HG03439 (cell line): ENCODE measurements around the gene CCR5.
"Not testable (repeated sequence)": the region's sequence is repeated elsewhere in the genome, so short reads cannot be mapped to it uniquely, and the experiment has no call there.

Experiments
- ATAC-seq: cut with Tn5 transposase; IDR thresholded peaks from one replicate; pipeline ENCODE4 v1.9.1; 2021; ENCODE audit warnings: mild to moderate bottlenecking, moderate library complexity; ENCODE audit not compliant: unreplicated experiment

CCR5 gene

DNA sequence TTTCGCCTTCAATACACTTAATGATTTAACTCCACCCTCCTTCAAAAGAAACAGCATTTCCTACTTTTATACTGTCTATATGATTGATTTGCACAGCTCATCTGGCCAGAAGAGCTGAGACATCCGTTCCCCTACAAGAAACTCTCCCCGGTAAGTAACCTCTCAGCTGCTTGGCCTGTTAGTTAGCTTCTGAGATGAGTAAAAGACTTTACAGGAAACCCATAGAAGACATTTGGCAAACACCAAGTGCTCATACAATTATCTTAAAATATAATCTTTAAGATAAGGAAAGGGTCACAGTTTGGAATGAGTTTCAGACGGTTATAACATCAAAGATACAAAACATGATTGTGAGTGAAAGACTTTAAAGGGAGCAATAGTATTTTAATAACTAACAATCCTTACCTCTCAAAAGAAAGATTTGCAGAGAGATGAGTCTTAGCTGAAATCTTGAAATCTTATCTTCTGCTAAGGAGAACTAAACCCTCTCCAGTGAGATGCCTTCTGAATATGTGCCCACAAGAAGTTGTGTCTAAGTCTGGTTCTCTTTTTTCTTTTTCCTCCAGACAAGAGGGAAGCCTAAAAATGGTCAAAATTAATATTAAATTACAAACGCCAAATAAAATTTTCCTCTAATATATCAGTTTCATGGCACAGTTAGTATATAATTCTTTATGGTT is at the start of gene CCR5:
CCR5 (plus strand) TSS at position 108 of the 680 bp plus-strand sequence. CDS start 1,957 bp downstream, outside the sequence.
- no peak for ATAC-seq

DNA sequence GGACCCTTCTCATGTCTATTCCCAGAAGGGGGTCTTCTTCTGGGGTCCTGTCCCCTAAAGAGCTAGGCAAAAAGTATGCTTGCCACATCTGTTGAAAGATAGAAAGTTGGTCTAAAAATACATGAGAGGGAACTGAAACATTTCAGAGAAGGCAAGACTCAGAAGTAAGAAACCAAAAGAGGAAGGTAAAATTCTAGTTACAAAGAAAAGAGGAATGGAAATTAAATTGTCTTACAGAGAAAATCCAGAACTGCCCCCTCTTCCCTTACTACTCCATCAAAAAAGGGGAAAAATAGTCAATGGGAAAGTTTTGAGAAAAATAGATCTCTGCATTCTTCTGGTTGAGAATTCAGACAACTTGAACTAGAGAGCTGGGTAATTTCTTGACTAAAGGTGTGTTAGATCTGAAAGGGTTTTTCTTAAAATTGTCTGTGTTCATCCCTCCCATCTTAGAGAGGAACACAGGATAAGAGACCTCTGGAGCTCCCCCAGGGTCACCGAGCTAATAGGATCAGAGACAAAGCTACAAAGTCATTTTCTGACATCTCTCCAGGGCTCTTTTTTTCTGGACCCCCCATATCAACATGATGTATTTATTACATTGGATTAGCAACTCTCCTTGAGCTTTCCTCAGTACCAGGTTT is 49.2 kb upstream of the CCR5 start:
- ATAC-seq = no peak

DNA sequence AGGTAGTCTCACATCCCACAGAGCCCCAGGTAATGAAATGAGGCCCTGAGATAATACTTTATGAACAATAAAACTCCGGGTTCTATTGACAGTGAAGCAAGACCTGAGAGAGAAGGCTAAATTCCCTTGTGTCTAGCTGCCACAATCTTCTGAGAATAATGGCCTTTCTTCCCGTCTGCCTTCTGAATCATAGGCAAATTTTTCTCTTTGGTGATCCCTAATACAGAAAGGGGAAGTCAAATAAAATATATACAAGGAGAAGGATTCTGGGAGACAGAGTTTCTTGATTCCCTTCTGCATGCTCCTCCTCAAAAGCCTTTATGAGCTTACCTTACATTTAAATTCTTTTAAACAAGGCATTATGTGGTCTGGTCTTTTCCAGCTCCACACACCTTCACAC is 46.7 kb upstream of the CCR5 start:
- no peak for ATAC-seq

DNA sequence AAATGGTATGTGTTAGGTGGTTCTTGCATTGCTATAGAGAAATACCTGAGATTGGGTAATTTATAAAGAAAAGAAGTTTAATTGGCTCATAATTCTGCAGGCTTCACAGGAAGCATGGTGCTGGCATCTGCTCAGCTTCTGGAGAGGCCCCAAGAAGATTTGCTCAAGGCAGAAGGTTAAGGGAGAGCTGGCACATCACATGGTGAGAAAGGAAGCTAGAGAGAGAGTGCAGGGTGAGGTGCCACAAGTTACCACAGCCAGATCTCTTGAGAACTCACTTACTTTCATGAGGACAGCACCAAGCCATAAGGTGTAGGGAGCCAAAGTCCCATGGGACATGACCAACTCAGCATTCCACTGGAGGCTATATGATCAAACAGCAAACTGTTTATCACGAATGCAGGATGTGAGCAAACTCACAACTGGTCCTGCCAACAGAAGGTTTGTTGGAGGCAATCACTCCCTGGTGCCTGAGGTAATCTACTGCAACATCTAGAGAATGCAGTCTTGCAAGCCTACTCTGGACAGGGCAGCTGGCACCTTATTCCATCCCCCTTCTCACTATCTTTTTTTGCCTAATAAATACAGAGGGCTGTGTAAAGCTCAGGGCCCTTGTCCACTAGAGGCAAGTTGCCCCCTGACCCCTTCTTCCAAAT is 45.0 kb upstream of the CCR5 start:
- ATAC-seq = no peak

DNA sequence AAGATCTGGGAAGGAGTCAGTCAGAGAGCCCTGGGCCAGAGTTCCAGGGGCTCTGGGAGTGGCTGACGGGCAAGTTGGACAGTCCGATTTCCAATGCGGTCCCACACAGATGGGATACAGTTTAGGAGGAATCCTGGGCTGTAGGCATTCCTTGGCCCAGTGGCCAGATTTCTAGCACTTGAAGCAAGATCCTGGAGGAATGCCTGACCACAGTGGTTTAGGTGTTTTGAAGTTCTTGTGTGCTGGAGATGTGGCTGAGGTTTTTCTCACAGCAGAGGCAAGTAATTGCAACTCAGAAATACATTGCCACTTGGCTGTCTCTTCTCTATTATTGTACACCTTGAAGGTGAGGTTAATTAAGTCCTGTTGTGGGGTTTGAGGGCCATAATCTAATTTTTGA is 40.1 kb upstream of the CCR5 start:
- ATAC-seq = not testable (repeated sequence)

DNA sequence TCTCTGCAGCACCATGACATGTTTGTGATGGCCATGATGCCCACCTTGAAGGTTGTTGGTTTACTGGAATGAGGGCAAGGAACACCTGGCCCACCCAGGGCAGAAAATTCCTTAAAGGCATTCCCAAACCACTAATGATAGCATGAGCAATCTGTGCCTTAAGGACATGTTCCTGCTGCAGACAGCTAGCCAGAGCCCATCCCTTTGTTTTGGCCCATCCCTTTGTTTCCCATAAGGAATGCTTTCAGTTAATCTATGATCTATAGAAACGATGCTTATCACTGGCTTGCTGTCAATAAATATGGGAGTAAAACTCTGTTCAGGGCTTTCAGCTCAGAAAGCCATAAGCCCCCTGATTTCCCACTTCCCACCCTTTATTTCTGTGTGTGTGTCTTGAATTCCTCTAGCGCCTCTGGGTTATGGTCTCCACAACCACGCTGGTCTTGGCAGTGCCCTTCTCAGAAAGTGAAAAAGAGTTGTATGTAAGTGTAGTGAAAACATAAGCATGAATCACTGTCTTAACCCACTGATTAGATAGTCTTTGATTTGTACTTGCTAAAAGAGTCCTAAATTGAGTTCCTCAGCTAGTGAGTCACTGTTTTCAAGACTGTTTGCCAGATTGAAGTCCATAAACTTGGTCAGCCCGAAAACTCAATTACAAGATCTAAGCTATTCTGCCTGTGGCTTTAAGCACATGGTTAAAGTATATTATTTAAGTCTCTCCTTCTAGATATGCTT is 35.8 kb upstream of the CCR5 start:
- ATAC-seq = no peak

DNA sequence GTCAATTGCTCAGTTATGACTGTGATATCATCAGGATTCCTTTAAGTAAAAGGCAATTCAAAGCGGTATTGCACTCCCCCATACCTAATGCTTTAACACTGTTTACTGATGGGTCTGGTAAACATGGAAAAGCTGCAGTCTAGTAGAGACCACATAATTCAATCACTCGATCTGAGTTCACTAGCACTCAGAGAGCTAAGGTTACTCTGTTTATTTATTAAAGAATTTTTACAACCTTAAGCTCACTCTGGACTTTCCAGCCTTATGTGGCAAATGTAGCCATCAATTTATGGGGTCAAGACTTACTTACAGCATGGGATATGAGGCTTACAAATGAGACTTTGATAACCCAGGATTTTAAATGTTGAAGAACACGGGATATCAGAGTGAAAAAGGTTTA is 35.2 kb upstream of the CCR5 start:
- no peak for ATAC-seq

DNA sequence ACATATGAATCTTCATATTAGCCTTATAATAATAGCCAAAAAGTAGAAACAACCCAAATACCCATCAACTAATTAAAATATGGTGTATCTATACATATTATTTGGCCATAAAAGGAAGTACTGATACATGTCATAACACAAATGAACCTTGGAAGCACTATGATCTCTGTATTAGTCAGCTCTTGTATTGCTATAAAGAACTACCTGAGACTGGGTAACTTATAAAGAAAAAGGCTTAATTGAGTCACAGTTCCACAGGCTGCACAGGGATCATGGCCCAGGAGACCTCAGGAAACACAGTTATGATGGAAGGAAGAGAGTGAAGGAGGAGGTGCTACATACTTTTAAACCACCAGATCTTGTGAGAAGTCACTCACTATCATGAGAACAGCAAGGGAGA is 32.8 kb upstream of the CCR5 start:
- no peak for ATAC-seq

DNA sequence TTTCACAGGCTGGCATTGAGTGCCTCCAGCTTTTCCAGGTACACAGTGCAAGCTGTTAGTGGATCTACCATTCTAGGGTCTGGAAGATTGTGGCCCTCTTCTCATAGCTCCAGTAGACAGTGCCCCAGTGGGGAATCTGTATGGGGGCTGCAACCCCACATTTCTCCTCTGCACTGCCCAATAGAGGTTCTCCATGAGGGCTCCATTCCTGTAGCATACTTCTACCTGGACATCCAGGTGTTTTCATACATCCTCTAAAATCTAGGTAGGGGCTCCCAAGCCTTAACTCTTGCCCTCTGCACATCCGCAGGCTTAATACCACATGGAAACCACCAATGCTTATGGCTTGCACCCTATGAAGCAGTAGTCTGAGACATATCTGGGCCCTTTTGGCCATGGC is 31.9 kb upstream of the CCR5 start:
- ATAC-seq = no peak

DNA sequence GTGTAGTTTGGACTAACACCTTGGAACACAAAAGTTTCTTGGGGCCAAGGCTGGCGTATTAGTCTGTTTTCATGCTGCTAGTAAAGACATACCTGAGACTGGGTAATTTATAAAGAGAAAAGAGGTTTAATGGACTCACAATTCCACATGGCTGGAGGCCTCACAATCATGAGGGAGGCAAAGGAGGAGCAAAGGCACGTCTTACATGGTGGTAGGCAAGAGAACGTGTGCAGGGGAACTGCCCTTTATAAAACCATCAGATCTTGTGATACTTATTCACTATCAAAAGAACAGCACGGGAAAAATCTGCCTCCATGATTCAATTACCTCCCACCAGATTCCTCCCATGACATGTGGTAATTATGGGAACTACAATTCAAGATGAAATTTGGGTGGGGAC is 26.3 kb upstream of the CCR5 start:
- no peak for ATAC-seq

DNA sequence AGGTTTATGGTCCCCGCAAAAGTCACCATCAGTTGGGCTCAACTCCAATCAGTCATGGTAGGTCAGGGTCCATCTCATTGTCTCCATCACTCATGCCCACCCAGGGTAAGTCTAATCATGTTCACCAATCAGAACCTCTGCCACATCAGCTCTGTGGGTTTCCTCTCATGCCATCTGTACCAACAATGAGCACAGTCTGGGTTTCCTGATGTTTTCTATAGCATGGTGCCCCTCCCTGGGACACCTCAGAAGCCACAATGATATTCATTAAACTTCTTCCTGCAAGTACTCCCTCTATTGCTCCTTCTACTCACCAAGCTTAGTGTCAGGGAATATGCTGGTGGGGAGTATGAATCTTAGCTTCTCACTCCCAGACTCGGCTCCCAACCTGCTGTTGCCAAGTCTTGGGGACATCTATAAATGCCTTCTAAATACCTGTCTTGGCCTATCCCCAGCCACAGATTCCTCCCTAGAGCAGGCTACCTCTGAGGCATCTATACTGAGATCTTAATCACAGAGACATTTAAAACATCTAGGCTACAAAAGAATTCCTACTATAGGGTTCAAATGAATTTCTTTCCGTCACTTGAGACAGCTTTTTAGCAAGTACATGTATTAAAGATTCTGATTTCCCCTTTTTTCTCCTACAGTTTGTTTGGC is 21.8 kb upstream of the CCR5 start:
- ATAC-seq = no peak

DNA sequence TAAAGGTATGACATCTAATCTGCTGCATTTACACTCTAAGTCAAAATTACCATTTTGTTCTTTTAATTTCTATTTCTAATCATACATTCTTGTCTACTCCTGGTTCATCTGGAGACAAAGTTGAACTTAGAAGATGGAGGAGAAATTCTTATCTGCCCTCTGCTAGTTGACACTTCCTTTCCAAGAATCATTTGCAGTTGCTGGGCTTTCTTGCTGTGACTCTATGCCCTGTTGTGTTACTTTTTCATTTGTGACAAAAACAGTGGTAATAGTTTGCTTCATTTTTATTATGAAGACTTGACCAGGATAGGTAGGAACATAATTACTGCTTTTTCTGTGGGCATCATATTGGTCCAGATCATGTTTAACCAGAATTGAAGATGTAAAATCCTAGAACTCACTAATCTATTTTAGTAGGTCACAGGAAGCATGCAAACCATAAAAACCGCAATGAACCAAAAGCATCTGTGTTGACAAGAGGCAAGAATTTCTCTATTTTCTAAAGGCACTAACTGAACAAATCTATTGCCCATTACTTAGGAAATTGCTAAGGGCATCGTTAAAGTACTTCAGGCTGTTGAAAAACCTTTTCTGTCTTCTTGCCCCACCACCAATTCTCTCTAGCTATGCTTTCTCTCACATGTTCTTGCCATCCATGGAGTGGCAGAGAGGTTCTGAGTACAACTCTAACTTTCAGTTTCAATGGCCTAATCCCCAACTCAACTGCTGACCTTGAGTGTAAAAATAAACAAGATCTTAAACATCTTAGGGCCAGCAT is 21.1 kb upstream of the CCR5 start:
- peak; percentile 77 for ATAC-seq

DNA sequence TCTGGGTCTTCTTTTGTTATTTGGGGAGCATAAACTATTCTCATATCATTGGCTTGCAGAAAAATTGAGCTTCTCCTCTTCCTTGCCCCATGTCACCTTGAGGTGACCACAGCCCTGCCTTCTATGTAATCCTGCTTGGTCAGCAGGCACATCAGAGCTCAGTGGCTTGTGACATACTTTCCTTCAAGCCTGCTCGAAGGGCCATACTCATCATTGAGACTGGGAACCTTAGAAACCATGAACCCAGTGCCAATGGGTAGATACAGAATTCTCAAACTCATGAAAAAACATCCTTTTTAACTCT is 20.5 kb upstream of the CCR5 start:
- peak; percentile 22 for ATAC-seq

DNA sequence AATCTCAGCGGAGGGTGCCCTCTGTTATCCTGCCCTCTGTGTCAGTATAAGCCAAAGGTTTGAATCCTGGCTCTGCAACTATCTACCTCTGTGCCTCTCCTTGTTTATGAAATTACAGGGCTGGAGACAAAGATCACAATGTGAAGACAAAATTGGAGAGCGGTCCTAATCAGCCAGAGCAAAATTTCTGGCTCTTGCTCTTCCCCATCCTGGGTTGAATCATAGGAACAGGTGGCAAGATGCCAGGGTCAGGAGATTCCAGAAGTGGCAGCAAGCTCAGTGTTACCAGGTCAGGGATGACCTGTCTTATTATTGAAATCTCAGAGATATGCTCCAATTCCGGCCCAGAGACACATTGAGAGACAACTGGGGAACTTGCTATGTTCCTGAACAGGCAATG is 19.1 kb upstream of the CCR5 start:
- ATAC-seq = no peak

DNA sequence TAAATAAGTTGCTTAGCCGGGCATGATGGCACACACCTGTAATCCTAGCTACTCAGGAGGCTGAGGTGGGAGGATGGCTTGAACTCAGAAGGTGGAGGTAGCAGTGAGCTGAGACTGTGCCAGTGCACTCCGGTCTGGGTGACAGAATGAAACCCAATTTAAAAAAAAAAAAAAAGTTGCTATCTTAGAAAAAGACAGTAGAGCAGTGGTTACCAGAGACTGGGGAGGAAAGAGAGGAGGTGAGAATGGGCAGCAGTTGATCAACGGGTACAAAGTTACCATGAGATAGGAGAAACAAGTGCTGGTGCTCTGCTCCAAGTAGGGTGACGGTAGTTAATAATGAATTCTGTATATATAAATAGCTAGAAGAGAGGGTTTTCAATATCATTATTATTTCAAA is 17.7 kb upstream of the CCR5 start:
- ATAC-seq = no peak

DNA sequence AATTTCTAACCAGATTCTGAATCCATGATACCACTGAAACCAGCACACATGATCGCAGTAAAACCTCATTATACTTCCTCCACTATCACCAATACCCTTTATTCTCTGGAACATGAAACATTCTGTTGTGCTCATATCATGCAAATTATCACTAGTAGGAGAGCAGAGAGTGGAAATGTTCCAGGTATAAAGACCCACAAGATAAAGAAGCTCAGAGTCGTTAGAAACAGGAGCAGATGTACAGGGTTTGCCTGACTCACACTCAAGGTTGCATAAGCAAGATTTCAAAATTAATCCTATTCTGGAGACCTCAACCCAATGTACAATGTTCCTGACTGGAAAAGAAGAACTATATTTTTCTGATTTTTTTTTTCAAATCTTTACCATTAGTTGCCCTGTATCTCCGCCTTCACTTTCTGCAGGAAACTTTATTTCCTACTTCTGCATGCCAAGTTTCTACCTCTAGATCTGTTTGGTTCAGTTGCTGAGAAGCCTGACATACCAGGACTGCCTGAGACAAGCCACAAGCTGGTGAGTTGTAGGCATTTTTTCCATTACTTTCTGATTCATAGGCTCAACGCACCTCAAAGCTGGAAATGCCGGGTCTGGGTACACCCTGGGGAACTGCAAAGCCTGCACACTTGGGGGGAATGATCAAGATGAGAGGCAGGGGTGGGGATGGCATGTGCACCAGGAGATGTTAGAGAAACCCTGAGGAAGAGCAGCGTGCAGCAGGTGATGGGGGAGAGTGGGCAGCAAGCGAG is 16.9 kb upstream of the CCR5 start, which contains the start of gene CCR2:
CCR2 (plus strand) TSS at position 465 of the 764 bp plus-strand sequence. CDS start 3,417 bp downstream, outside the sequence.
- ATAC-seq = no peak

DNA sequence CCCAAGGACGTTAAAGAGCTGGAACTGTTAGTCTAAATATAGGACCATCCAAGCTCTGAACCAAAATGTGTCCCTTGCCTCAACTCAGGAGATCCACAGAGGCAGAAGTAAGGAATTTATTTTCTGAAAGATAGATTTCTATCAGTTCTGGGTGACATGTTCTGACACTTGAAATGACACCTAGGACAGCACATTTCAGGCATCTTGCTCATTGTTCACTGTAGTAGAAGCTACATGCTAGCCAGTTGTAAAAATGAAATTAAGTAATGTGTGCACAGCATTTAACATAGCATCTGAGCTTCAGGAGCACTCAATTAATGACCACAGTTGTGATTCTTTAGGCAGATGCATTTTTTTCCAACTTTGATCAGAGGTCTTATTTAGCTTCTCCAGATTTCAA is 16.3 kb upstream of the CCR5 start:
- no peak for ATAC-seq

DNA sequence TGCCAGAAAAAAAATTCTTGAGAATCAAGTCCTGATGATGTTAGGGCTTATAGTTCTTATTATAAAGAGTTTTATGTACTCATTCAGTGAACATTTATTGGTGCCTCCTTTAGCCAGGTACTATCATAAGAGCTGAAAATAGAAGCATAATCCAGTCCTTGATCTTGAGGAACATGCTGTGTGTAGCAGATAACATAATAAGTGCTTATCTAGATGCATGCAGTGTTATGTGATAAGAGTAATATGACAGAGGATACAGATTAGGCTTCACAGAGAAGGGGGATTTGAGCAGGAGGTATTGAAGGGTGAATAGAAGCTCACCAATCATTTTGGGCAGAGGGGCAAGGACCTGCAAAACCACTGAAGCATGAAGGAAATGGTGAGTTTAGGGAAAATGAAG is 15.8 kb upstream of the CCR5 start:
- no peak for ATAC-seq

DNA sequence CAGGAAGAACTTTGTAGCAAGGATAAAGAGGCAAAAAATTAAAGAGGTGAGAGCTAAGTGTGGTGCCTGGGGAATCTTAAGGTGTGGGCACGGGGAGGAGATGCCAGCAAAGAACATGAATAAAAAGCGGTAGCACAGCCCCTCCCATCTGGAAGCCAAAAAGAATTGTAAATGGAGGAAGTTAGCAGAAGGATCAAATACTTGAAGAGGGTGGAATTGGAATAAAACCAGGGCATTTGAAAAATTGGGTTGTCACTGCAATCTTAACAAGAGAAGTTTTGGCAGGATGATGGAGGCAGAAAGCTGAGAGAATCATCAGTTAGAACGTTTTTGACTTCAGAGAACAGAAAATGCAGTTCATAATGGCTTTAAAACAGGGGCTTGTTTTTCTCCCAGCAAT is 14.5 kb upstream of the CCR5 start:
- ATAC-seq = no peak

DNA sequence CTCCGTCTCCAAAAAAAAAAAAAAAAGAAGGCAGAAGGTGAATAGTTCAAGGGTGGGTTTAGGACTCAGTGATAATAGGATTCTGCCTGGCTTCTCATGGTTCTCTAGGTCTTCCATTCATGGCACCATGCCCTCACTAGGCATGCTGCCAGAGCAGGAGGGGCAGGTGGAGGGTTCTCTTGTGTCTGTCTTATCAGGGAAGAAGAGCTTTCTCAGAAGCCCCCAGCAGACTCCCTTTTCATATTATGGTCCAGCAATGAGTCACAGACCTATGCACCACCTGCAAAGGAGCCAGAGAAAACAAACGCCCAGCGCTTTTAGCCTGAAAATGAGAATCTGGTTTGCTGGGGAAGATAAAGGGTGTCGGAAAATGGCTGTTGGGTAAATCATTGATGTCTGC is 13.8 kb upstream of the CCR5 start:
- no peak for ATAC-seq
